Measurements from ENCODE around the gene BNIP5. TPM values are rescaled to one million over a fixed set of nuclear protein-coding genes. Genes with fewer than 3 reads are reported as not detected.

BNIP5 gene
- total and polyA plus RNA-seq, 9 donors: 0.01 to 1.4 (median 0.12) TPM; not detected in 4

GRCh38 chr6:36296240-36296639 is 40.4 kb downstream of the BNIP5 start:
- Histone ChIP-seq H3K27ac (no peak overlapping the region), H3K27me3 (no peaks in the 10 kb centered on the region), H3K36me3 (no peaks in the 10 kb centered on the region), H3K9me3 (no peaks in the 10 kb centered on the region), H3K4me3 (no peak overlapping the region), H3K4me1 (ENCODE audit: insufficient read depth) (no peaks in the 10 kb centered on the region)
- 52 to 70% (median 59%) methylated on average over 1 of the region's 1 CpG for WGBS, 3 donors
- intact Hi-C loops (cut with DNase I): no loop called here
- DNase-seq: no peak
- TF ChIP-seq POLR2A (IDR thresholded peaks at IDR 0.05): no peak
- TF ChIP-seq CTCF (IDR thresholded peaks at IDR 0.05): no peak
- no peak for TF ChIP-seq EP300 (IDR thresholded peaks at IDR 0.05)

- no peak overlapping the region for H3K4me3 ChIP-seq
- TF ChIP-seq POLR2A (IDR thresholded peaks at IDR 0.05) (no peak), CTCF (IDR thresholded peaks at IDR 0.05) (no peak), EP300 (IDR thresholded peaks at IDR 0.05) (no peak)
- DNase-seq: no peak
- WGBS, 3 donors: 91 to 95% (median 91%) methylated on average over 6 of the region's 6 CpGs
- H3K4me1 ChIP-seq (ENCODE audit: insufficient read depth): no peaks in the 10 kb centered on the region
- H3K27me3 ChIP-seq: no peaks in the 10 kb centered on the region
- no peaks in the 10 kb centered on the region for H3K36me3 ChIP-seq
- no peaks in the 10 kb centered on the region for H3K9me3 ChIP-seq
- no peak overlapping the region for H3K27ac ChIP-seq
- intact Hi-C loops (cut with DNase I): loop anchor here in 1 of 4 donors (5.0 kb wide), 1 partner anchor 210 kb away; no protein-coding TSS in a partner anchor
These were observed 44.5 kb downstream of the BNIP5 start for GRCh38 chr6:36292170-36292569.

- intact Hi-C loops (cut with DNase I): loop anchor here in 1 of 4 donors (5.0 kb wide), 1 partner anchor 211 kb away; no protein-coding TSS in a partner anchor
- H3K27me3 ChIP-seq: no peaks in the 10 kb centered on the region
- H3K27ac ChIP-seq: no peak overlapping the region
- DNase-seq: no peak
- H3K4me1 ChIP-seq (ENCODE audit: insufficient read depth): no peaks in the 10 kb centered on the region
- no peaks in the 10 kb centered on the region for H3K36me3 ChIP-seq
- WGBS, 3 donors: 81 to 85% (median 81%) methylated on average over 23 of the region's 23 CpGs
- no peak for TF ChIP-seq CTCF (IDR thresholded peaks at IDR 0.05)
- no peak for TF ChIP-seq POLR2A (IDR thresholded peaks at IDR 0.05)
- TF ChIP-seq EP300 (IDR thresholded peaks at IDR 0.05): no peak
- no peaks in the 10 kb centered on the region for H3K9me3 ChIP-seq
- no peak overlapping the region for H3K4me3 ChIP-seq
These were observed 45.7 kb downstream of the BNIP5 start for GRCh38 chr6:36290668-36291620.

GRCh38 chr6:36289281-36289878 is 47.3 kb downstream of the BNIP5 start:
- Histone ChIP-seq H3K27me3 (no peaks in the 10 kb centered on the region), H3K27ac (no peak overlapping the region), H3K36me3 (no peaks in the 10 kb centered on the region), H3K4me1 (ENCODE audit: insufficient read depth) (no peaks in the 10 kb centered on the region), H3K4me3 (no peak overlapping the region), H3K9me3 (no peaks in the 10 kb centered on the region)
- TF ChIP-seq POLR2A (IDR thresholded peaks at IDR 0.05) (no peak), EP300 (IDR thresholded peaks at IDR 0.05) (no peak), CTCF (IDR thresholded peaks at IDR 0.05) (no peak)
- intact Hi-C loops (cut with DNase I): no loop called here
- DNase-seq: no peak
- WGBS, 3 donors: 66 to 70% (median 70%) methylated on average over 7 of the region's 7 CpGs

Measured in ovary (tissue), 9 donors.